Fibroblast of the aortic adventitia (primary cell): Measurements from ENCODE around the gene GPC5. TPM values are rescaled to one million over a fixed set of nuclear protein-coding genes. Genes with fewer than 3 reads are reported as not detected.

Experiments used
- DNase-seq: peaks from one replicate; pipeline ENCODE4 v3.0.0-alpha.2; 2010; ENCODE audit warnings: low read depth
- H3K4me3 ChIP-seq: 2 replicates; pipeline ENCODE4 v1.5.1; 2011; ENCODE audit warnings: low read depth, mild to moderate bottlenecking, control low read depth, low read length, moderate library complexity
- CTCF ChIP-seq: IDR thresholded peaks from 2 replicates; pipeline ENCODE4 v1.5.1; 2011; ENCODE audit warnings: mild to moderate bottlenecking, low read length, control low read depth, inconsistent platforms; ENCODE audit not compliant: insufficient read depth
- total RNA-seq: library from RNA; depleted of rRNA; stranded (reverse); fragments of >200 nt; gene quantifications from 2 replicates; pipeline ENCODE4 v1.2.3, GENCODE V29; 2012; ENCODE audit warnings: low replicate concordance

The GPC5 gene
- total RNA-seq, 1 donor, result 0.18 TPM

GRCh38 chr13:91359631-91360030, 38.8 kb upstream of the GPC5 start:
- TF ChIP-seq CTCF, result no peak

GRCh38 chr13:91360246-91360751, 38.1 kb upstream of the GPC5 start:
- no peak overlapping the region for H3K4me3 ChIP-seq
- no peak for TF ChIP-seq CTCF
- DNase-seq, result no peak

More at GRCh38 chr13:91359631-91360030, 38.8 kb upstream of the GPC5 start:
- no peak for DNase-seq
- no peak overlapping the region for H3K4me3 ChIP-seq

GRCh38 chr13:91361755-91362271, 36.6 kb upstream of the GPC5 start:
- no peak for DNase-seq
- TF ChIP-seq CTCF, result no peak
- no peak overlapping the region for H3K4me3 ChIP-seq

- TF ChIP-seq CTCF, result no peak
- no peak overlapping the region for H3K4me3 ChIP-seq
- no peak for DNase-seq
Observed at GRCh38 chr13:91362908-91363307, 35.5 kb upstream of the GPC5 start.

GRCh38 chr13:91368101-91368500, 30.3 kb upstream of the GPC5 start:
- TF ChIP-seq CTCF, result no peak
- DNase-seq, result no peak
- H3K4me3 ChIP-seq, result no peak overlapping the region

GRCh38 chr13:91368676-91369440, 29.6 kb upstream of the GPC5 start:
- H3K4me3 ChIP-seq, result no peak overlapping the region
- TF ChIP-seq CTCF, result no peak

GRCh38 chr13:91369441-91369831, 29.0 kb upstream of the GPC5 start:
- DNase-seq, result peak; percentile 79
- H3K4me3 ChIP-seq, result no peak overlapping the region
- TF ChIP-seq CTCF, result no peak

More at GRCh38 chr13:91368676-91369440, 29.6 kb upstream of the GPC5 start:
- no peak for DNase-seq
